PC-9 (cell line): ENCODE results near the gene TATDN2. TPM values are rescaled to one million over a fixed set of nuclear protein-coding genes. Genes with fewer than 3 reads are reported as not detected.

Experiments
- BruUV-seq: library from RNA; stranded (reverse); fragments of 400-500 nt; replicated peaks from 2 replicates; lab custom pipeline; 2021; lab: Mats Ljungman, UMichigan
- CTCF ChIA-PET: fragments of 300-600 bp; sonication (Branson Sonifier 250); formaldehyde crosslinking; loops from one replicate; lab custom pipeline; 2022; ENCODE audit warnings: antibody characterized with exemption; lab: Charles Lee
- POLR2A ChIA-PET: fragments of 300-600 bp; sonication (Branson Sonifier 250); formaldehyde crosslinking; loops from one replicate; lab custom pipeline; 2022; ENCODE audit warnings: antibody characterized with exemption; ENCODE audit not compliant: unreplicated experiment; lab: Charles Lee
- DNase-seq, 2 experiments: peaks; one replicate each; pipeline versions ENCODE4 v3.0.0 to v3.0.0-alpha.2; 2015 to 2022; ENCODE audit warnings: mixed read lengths in 1 of 2
- H2AFZ ChIP-seq: fragments of 200-600 bp; sonication (generic); 2 replicates; pipeline ENCODE4 v1.8.1; 2017; ENCODE audit warnings: antibody characterized with exemption
- H3F3A ChIP-seq: fragments of 200-600 bp; sonication (generic); 2 replicates; pipeline ENCODE4 v1.8.1; 2017; ENCODE audit warnings: antibody characterized with exemption, mild to moderate bottlenecking, low read depth; ENCODE audit not compliant: insufficient read depth
- H3K27ac ChIP-seq: fragments of 200-600 bp; sonication (generic); 2 replicates; pipeline ENCODE4 v1.6.1; 2016; ENCODE audit warnings: mixed run types
- H3K27me3 ChIP-seq: fragments of 200-600 bp; sonication (generic); 2 replicates; pipeline ENCODE4 v1.6.1; 2016; ENCODE audit warnings: low read depth, mixed run types; ENCODE audit not compliant: insufficient read depth
- H3K36me3 ChIP-seq: fragments of 200-600 bp; sonication (generic); 2 replicates; pipeline ENCODE4 v1.6.1; 2016; ENCODE audit warnings: low read depth, mixed run types
- H3K4me1 ChIP-seq: fragments of 200-600 bp; sonication (generic); replicated peaks from 2 replicates; pipeline ENCODE4 v1.6.1; 2016; ENCODE audit warnings: mixed run types; ENCODE audit not compliant: insufficient read depth
- H3K4me2 ChIP-seq: fragments of 200-600 bp; sonication (generic); 2 replicates; pipeline ENCODE4 v1.6.1; 2017; ENCODE audit warnings: mixed run types
- H3K4me3 ChIP-seq: fragments of 200-600 bp; sonication (generic); 2 replicates; pipeline ENCODE4 v1.6.1; 2016; ENCODE audit warnings: mixed run types
- H3K79me2 ChIP-seq: fragments of 200-600 bp; sonication (generic); 2 replicates; pipeline ENCODE4 v1.6.1; 2017; ENCODE audit warnings: low read depth, mixed run types
- H3K9me2 ChIP-seq: fragments of 200-600 bp; sonication (generic); 2 replicates; pipeline ENCODE4 v1.8.1; 2017; ENCODE audit warnings: mild to moderate bottlenecking; ENCODE audit not compliant: insufficient read depth
- H3K9me3 ChIP-seq: fragments of 200-600 bp; sonication (generic); 2 replicates; pipeline ENCODE4 v1.8.1; 2016; ENCODE audit warnings: low read depth; ENCODE audit not compliant: insufficient read depth
- H4K20me1 ChIP-seq: fragments of 200-600 bp; sonication (generic); 2 replicates; pipeline ENCODE4 v1.8.1; 2017; ENCODE audit not compliant: insufficient read depth
- CTCF ChIP-seq: fragments of 200-600 bp; sonication (generic); conservative IDR thresholded peaks from 2 replicates; pipeline ENCODE4 v1.6.1; 2017; ENCODE audit warnings: mixed run types, antibody characterized with exemption, mild to moderate bottlenecking, moderate library complexity
- EZH2 ChIP-seq: fragments of 200-600 bp; sonication (generic); IDR thresholded peaks from 2 replicates; pipeline ENCODE4 v1.8.0; 2017; ENCODE audit warnings: antibody characterized with exemption, low read depth
- intact Hi-C: fragments of 100-400 bp; cut with micrococcal nuclease; formaldehyde crosslinking; loops from one replicate; pipeline ENCODE4 v1.10.0; 2022; ENCODE audit not compliant: unreplicated experiment
- total RNA-seq: library from RNA; stranded (reverse); gene quantifications from 2 replicates; pipeline ENCODE4 v1.2.3, GENCODE V29; 2021

The TATDN2 gene
- total RNA-seq, 1 experiment from 2014 or later: 34.0 TPM

- Histone ChIP-seq H3K27ac (no peak overlapping the region), H3K9me2 (no peaks in the 10 kb centered on the region), H3K4me3 (no peak overlapping the region), H3K9me3 (no peaks in the 10 kb centered on the region), H2AFZ (no peak overlapping the region), H3K4me1 (peaks cover 8% of the 10 kb centered on the region), H3F3A (no peaks in the 10 kb centered on the region), H3K79me2 (peaks cover 31% of the 10 kb centered on the region), H3K27me3 (no peaks in the 10 kb centered on the region), H4K20me1 (peaks cover 12% of the 10 kb centered on the region), H3K4me2 (no peak overlapping the region), H3K36me3 (peaks cover 33% of the 10 kb centered on the region)
- POLR2A ChIA-PET: interaction anchor here (0.7 kb wide), 1 partner anchor 420 kb away, joined by 3 read pairs; no protein-coding TSS in a partner anchor
- DNase-seq: no peak
- CTCF ChIA-PET: no interaction called here
- intact Hi-C loops: no loop called here
- BruUV-seq: no TSS peak
- TF ChIP-seq EZH2: no peak
- TF ChIP-seq CTCF: no peak
Measured at GRCh38 chr3:10317311-10317960, 69.2 kb downstream of the TATDN2 start.

- Histone ChIP-seq H3K4me2 (no peak overlapping the region), H3K4me3 (no peak overlapping the region), H3F3A (no peaks in the 10 kb centered on the region), H3K9me3 (no peaks in the 10 kb centered on the region), H4K20me1 (peaks cover 12% of the 10 kb centered on the region), H3K27ac (no peak overlapping the region), H2AFZ (no peak overlapping the region), H3K4me1 (peaks cover 8% of the 10 kb centered on the region), H3K27me3 (no peaks in the 10 kb centered on the region), H3K36me3 (peaks cover 31% of the 10 kb centered on the region), H3K9me2 (no peaks in the 10 kb centered on the region), H3K79me2 (peaks cover 31% of the 10 kb centered on the region)
- intact Hi-C loops: no loop called here
- no peak for TF ChIP-seq EZH2
- TF ChIP-seq CTCF: no peak
- no TSS peak for BruUV-seq
- ChIA-PET POLR2A (no interaction called here), CTCF (no interaction called here)
- no peak for DNase-seq
Measured at GRCh38 chr3:10317961-10318350, 69.7 kb downstream of the TATDN2 start.

GRCh38 chr3:10319251-10319650 lies 71.0 kb downstream of the TATDN2 start:
- H3F3A ChIP-seq: no peaks in the 10 kb centered on the region
- H3K4me1 ChIP-seq: peaks cover 8% of the 10 kb centered on the region
- ChIA-PET CTCF (no interaction called here), POLR2A (no interaction called here)
- peaks cover 23% of the 10 kb centered on the region for H3K36me3 ChIP-seq
- no peaks in the 10 kb centered on the region for H3K9me2 ChIP-seq
- no peak for DNase-seq
- H2AFZ ChIP-seq: no peak overlapping the region
- TSS peak; percentile 23 for BruUV-seq
- intact Hi-C loops: no loop called here
- peaks cover 31% of the 10 kb centered on the region for H3K79me2 ChIP-seq
- TF ChIP-seq EZH2 (no peak), CTCF (no peak)
- no peak overlapping the region for H3K27ac ChIP-seq
- no peak overlapping the region; the same call in 1 of the 2 replicates for H3K4me3 ChIP-seq
- H3K27me3 ChIP-seq: peaks cover 7% of the 10 kb centered on the region
- peaks cover 12% of the 10 kb centered on the region; the same call in 1 of the 2 replicates for H4K20me1 ChIP-seq
- no peaks in the 10 kb centered on the region for H3K9me3 ChIP-seq
- H3K4me2 ChIP-seq: peak overlapping the region; percentile 92
